T-helper 22 cell (primary cell): ENCODE results near the gene RFPL2.
"Not testable (repeated sequence)": the region's sequence is repeated elsewhere in the genome, so short reads cannot be mapped to it uniquely, and the experiment has no call there.

Experiments
- DNase-seq: peaks from one replicate; pipeline ENCODE4 v3.0.0-alpha.2; 2020; ENCODE audit warnings: low read depth

Gene RFPL2

DNA sequence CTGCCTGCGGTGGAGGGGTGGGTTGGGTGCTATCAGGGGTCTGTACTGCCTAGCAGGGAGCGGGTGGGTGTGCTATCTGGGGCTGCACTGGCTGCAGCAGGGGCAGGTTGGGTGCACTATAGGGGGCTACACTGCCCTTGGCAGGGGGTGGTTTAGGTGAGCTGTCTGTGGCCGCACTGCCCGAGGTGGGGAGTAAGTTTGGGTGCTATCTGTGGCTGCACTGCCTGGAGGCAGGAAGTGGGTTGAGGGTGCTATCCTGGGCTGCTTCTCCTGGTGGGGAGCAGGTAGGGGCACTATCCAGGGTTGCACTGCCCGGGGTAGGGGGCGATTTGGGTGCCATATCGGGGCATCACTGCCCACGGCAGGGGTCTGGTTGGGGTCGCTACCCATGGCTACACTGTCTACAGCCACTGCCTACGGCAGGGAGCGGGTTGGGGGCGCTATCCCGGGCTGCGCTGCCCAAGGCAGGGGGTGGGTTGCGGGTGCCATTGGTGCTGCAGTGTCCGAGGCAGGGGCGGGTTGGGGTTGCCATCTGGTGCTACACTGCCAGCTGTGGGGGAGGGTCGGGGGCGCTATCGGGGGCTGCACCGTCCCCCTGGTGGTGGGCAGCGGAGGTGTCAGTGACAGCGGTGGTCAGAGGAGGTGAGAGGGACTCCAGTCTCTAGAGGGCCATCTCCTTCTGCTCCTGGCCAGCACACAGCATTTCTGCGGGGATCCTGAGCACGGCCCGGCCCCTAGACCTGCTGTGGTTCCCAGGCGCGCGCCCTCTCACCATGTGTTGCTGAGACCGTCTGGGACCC, 1.3 kb upstream of the RFPL2 start:
- DNase-seq, result no peak

DNA sequence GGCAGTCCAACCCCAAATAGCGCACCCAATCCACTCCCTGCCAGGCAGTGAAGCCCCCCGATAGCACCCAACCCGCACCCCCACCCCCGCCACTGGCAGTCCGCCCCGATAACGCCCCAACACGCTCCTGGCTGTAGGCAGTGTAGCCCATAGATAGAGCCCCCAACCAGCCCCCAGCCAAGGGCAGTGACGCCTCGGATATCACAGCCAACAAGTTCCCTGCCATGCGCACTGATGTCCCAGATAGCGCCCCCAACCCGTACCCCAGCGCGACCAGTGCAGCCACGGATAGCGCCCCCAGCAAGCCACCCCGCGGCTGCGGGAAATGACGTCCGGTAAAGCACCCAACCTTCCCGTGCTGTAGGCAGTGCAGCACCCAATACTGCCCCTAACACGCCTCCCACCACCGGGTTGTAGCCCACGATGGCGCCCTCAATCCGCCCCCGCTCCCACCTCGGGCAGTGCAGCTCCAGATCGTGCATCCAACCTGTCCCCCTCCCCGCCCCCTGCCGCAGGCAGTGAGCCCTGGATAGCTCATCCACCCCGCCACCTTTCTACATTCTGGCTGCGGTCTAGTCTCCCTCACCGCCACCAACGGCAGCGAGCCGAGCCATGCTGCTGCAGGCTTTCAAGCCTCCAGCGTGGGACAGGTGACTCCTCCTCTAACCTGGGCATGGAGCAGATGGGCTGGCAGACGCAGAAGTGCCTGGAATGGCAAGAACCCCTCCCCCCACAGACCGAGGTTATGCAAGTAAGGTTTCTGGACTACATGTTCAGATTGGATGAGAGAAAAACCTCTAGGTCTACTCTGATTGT, 625 bp downstream of the RFPL2 start:
- DNase-seq, result no peak

- no peak for DNase-seq
Measured at GRCh38 chr22:32203181-32204039, 1.5 kb downstream of the RFPL2 start.

GRCh38 chr22:32202539-32203180, 2.2 kb downstream of the RFPL2 start:
- no peak for DNase-seq

DNA sequence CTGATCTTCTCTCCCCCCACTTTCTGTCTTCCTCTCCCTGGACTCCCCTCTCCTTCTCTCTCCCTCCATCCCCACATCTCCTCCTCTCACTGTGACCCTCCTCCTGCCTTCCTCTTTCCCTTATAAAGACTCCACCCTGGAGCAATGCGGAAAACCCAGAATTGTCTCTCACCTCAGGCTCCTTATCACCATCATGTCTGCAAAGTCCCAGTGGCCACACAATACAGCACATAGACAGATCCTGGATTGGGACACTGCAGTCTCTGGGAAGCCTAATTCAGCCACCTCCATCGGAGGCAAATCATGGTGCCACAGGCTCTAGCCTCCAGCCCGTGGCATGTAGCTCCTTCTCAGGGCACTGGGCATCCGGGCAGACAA, 2.7 kb downstream of the RFPL2 start:
- no peak for DNase-seq

- DNase-seq, result no peak
Measured at GRCh38 chr22:32200752-32201151, 4.1 kb downstream of the RFPL2 start.

GRCh38 chr22:32199961-32200360, 4.9 kb downstream of the RFPL2 start:
- DNase-seq, result no peak

GRCh38 chr22:32199341-32199740, 5.5 kb downstream of the RFPL2 start:
- no peak for DNase-seq

DNA sequence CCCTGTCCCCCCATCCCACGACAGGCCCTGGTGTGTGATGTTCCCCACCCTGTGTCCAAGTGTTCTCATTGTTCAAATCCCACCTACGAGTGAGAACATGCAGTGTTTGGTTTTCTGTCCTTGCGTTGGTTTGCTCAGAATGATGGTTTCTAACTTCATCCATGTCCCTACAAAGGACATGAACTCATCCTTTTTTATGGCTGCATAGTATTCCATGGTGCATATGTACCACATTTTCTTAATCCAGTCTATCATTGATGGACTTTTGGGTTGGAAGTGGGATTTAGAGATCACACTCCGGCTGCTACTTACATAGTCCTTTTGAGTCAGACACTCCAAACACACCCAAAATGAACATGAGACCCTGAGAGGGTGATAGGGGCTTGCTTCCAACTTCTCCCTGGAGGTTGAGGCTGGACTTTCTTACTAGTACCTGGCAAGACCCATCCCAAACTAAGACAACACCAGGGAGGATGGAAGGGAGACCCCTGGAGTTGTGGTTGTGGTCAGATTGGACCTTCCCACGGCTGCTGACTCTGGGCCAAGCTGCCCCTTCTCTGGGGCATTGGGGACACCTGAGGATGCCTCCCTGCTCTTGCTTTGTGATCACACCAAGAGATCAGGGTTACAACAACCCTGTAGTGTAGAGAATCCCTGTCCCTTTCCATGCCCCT, 7.2 kb downstream of the RFPL2 start:
- DNase-seq, result not testable (repeated sequence)

DNA sequence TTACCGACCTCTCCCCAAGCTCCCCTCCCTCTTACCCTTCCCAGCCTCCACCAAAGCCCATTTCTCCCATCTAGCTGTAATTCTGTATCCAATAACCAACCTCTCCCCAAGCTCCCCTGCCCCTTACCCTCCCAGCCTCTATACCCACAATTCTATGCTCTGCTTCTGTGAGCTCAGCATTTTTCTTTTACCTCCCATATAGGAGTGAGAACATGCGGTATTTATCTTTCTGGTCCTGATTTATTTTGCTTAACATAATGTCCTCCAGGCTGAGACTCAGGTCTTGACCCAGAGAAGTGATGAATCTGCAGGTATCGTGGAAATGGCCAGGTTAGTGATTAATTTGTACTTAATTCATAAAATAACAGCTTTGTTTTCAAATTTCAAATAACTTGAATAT, 9.0 kb downstream of the RFPL2 start:
- not testable (repeated sequence) for DNase-seq

- DNase-seq, result not testable (repeated sequence)
Measured at GRCh38 chr22:32193346-32193745, 11.5 kb downstream of the RFPL2 start.

GRCh38 chr22:32191021-32191420, 13.9 kb downstream of the RFPL2 start:
- DNase-seq, result not testable (repeated sequence)

DNA sequence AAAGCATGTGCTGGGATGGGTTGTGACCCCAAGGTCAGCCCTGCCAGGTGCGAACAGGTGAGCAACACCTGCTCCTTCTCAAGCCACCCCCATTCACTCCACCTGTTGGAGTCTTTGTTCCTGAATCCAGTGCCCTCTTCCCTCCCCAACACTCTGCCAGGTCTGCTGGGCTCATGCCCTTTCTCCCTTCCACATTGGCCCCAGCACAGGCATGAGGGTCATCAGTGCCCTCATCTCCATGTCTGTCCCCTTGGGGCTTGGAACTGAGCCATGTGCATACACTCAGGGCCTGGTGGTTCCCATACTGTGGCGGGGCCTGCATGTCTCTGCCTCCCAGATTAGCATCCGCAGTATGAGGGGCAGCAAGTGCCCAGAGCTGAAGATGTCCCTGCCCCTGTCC, 19.1 kb downstream of the RFPL2 start:
- no peak for DNase-seq

DNA sequence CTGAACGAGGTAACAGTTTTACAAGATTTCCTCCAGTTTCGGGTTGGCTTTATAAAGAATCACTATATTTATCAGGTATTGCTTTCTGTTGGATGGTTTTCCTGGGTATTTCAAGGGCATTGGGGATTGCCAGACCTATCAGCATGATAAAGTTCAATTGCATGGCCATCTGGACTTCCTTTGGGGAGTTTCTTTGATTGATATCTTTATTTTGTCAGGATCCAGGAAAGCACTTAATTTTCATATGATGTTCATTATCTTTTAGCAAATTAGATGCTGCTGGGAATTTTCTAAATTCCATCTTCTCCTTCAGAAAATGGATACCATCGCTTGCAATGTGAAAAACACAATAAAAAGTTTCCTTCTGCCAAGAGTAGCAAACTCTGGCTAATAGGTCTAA, 21.2 kb downstream of the RFPL2 start:
- no peak for DNase-seq

DNA sequence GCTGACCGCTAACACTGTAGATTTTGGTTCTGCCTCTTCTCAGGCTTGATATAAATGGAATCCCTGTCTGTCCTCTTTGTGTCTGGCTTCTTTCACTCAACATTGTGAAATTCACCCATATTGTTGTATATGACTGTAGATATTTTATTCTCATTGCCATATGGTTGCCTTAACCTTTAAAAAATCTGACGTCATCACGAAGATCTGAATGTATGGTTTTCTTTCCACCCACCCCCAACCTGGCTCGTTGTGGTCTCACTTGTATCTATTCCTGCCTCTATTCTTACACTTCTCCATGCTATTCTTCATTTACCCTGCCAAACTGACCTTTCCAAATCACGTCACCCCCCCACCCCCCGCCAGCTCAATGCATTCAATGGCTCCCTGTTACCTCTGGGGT, 23.8 kb downstream of the RFPL2 start:
- no peak for DNase-seq

- no peak for DNase-seq
Measured at GRCh38 chr22:32177221-32177765, 27.6 kb downstream of the RFPL2 start.

GRCh38 chr22:32175683-32176644, 28.9 kb downstream of the RFPL2 start:
- DNase-seq, result no peak

GRCh38 chr22:32175115-32175514, 29.8 kb downstream of the RFPL2 start:
- DNase-seq, result no peak

- no peak for DNase-seq
Measured at GRCh38 chr22:32165681-32166080, 39.2 kb downstream of the RFPL2 start.
